HG02571 (cell line): ENCODE data around the gene PNMA8A.
"Not testable (repeated sequence)": the region's sequence is repeated elsewhere in the genome, so short reads cannot be mapped to it uniquely, and the experiment has no call there.

Experiments
- ATAC-seq: cut with Tn5 transposase; IDR thresholded peaks from one replicate; pipeline ENCODE4 v1.9.1; 2021; ENCODE audit warnings: mild to moderate bottlenecking, moderate library complexity; ENCODE audit not compliant: unreplicated experiment

The PNMA8A gene

GRCh38 chr19:46469541-46470185 is 1.7 kb downstream of the PNMA8A start:
- ATAC-seq: no peak

GRCh38 chr19:46466536-46467196 is 4.7 kb downstream of the PNMA8A start:
- ATAC-seq: no peak

GRCh38 chr19:46463516-46463915 is 7.8 kb downstream of the PNMA8A start:
- ATAC-seq: no peak

DNA sequence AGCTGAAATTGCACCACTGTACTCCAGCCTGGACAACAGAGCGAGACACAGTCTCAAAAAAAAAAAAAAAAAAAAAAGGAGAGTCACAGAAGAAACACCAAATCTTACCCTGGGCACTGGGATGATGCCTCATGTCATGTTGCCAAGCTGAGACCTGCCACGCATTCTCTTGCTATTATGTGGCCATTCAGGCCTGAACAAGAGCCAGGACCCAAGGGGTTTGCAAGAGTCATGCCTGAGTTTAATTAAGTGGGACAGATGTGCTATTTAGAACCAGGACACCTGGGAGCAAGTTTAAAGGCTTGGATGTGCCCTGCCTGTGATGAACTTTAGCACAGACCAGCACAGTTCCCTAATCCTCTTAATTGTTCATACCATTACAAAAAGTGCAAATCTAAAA is 9.8 kb downstream of the PNMA8A start:
- no peak for ATAC-seq

GRCh38 chr19:46460981-46461380 is 10.4 kb downstream of the PNMA8A start:
- ATAC-seq: no peak

GRCh38 chr19:46460055-46460454 is 11.3 kb downstream of the PNMA8A start:
- no peak for ATAC-seq

DNA sequence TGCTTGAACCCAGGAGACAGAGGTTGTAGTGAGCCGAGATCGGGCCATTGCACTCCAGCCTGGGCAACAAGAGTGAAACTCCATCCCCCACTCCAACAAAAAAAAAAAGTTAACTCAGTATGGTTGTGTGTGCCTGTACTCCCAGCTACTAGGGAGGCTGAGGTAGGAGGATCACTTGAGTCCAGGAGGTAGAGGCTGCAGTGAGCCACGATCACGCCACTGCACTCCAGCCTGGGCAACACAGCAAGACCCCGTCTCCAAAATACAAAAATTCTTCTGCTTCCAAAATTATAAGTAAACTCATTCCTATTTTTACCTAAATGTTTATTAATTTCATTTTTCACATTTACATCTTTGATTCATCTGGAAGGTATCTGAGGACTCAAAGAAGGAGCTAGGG is 14.4 kb downstream of the PNMA8A start:
- ATAC-seq: no peak

DNA sequence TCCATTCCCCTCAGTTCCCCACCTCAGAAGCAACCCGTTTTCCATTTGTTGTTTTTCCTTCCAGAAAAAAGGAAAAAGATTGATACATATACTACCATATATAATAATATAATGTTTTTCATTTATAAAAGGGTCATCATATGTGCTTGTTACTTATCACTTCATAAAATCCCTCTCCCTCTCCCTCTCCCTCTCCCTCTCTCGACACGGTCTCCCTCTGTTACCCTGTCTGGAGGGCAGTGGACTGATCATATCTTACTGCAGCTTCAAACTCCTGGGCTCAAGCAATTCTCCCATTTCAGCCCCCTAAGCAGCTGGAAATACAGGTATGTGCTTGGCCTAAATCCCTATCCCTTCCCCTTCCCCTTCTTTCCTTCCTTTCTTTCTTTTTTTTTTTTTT is 17.1 kb downstream of the PNMA8A start:
- no peak for ATAC-seq

- no peak for ATAC-seq
These were observed 17.7 kb downstream of the PNMA8A start for GRCh38 chr19:46453661-46454060.

DNA sequence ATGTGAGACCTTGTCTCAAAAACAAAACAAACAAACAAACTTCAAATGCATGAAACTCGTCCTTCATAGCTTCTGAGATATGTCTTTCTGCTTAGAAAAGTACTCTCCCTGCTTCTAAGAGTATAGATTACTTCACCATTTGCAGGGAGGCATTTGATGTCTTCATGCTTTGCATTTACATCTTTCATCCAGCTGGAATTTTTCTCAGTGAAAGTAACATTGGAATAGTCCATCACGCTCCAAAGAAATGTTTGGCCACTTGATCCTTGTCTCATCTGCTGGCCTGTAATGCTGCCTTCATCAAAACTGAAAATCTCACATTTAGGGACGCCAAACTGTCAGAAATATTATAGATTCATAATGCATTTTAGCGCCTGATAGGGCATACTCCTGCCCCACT is 19.2 kb downstream of the PNMA8A start:
- no peak for ATAC-seq

DNA sequence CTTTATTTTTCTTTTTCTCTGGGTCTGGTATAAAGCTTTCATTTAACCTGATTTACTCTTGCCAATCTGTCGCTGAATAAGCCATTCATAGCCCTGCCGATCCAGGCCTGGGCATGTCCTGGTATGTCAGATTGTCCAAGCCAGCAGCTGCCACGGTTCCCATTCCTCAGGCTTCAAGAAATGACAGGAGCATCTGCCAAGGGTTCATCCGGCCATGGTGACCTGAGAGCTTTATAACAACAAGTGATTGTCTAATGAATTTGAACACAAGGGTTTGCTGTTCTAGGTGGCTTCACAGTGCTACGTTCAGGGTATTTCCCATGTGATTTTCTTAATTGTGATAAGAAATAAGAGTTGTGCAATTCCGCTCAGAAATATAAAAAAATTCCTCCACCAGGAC is 20.0 kb downstream of the PNMA8A start:
- ATAC-seq: no peak

DNA sequence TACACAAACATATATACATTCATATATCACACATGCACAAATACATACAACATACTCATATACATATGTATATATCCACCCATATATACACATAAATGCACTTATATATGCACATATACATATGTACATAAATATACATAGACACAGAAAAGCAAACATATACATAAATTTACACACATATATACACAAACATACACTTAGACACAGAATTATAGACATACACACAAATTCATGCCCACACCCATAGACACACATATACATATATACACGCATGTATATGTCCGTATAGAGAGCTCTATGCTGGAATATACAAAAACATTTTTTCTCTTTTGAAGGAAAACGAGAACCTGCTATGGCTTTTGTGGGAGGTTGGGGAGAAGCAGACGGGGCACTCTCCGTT is 20.6 kb downstream of the PNMA8A start:
- ATAC-seq: no peak

GRCh38 chr19:46449228-46449627 is 22.1 kb downstream of the PNMA8A start:
- no peak for ATAC-seq

GRCh38 chr19:46448601-46449000 is 22.8 kb downstream of the PNMA8A start:
- no peak for ATAC-seq

- ATAC-seq: no peak
These were observed 23.5 kb downstream of the PNMA8A start for GRCh38 chr19:46447824-46448223.

- ATAC-seq: no peak
These were observed 24.4 kb downstream of the PNMA8A start for GRCh38 chr19:46447006-46447405.

- no peak for ATAC-seq
These were observed 25.3 kb downstream of the PNMA8A start for GRCh38 chr19:46446021-46446420.

GRCh38 chr19:46442808-46443450 is 28.4 kb downstream of the PNMA8A start:
- ATAC-seq: no peak

DNA sequence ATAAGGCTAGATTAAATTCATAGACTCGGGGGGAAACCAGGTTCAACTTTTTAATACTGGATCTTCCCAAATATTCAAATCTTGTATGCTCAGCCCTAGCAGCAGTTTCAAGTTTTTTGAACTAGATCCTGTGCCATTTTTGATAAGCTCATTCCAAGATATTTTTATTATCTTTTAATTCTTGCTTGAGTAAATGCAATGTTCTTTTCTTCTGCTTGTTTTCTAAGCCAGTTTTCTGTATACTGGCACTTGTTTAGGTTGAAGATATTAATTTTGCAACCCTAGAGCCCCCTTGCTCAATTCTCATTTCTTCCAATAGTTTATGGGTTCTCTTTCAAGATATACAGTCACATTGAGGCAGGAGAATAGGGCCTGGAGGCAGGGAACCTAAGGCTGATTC is 29.5 kb downstream of the PNMA8A start:
- no peak for ATAC-seq

- ATAC-seq: not testable (repeated sequence)
These were observed 35.7 kb downstream of the PNMA8A start for GRCh38 chr19:46435689-46436088.

- no peak for ATAC-seq
These were observed 36.4 kb downstream of the PNMA8A start for GRCh38 chr19:46435009-46435408.

DNA sequence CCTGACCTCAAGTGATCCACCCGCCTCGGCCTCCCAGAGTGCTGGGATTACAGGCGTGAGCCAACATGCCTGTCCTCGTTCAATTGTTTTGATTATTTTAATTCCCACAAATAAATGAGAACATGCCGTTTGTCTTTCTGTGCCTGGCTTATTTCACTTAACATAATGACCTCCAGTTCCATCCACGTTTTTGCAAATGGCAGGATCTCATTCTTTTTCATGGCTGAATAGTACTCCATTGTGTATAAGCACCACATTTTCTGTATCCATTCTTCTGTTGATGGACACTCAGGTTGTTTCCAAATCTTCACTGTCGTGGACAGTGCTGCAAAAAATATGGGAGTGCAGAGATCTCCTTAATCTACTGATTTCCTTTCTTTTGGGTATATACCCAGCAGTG is 37.9 kb downstream of the PNMA8A start:
- ATAC-seq: not testable (repeated sequence)
